ENCODE measurements around the gene EIF4A3. TPM values are rescaled to one million over a fixed set of nuclear protein-coding genes. Genes with fewer than 3 reads are reported as not detected.

The EIF4A3 gene
- total RNA-seq, 2 experiments from 2014 or later, result 192 to 197 TPM

- no peak overlapping the region for H3K4me3 Mint-ChIP-seq
- H3K4me1 Mint-ChIP-seq, result no peaks in the 10 kb centered on the region
- H3K27ac Mint-ChIP-seq, result no peak overlapping the region
- H3K27me3 Mint-ChIP-seq, result no peaks in the 10 kb centered on the region
- no peak for DNase-seq
- peaks cover 6% of the 10 kb centered on the region for H3K9me3 Mint-ChIP-seq
- peaks cover 5% of the 10 kb centered on the region for H3K36me3 Mint-ChIP-seq
Observed at GRCh38 chr17:80115159-80115558, 31.8 kb downstream of the EIF4A3 start.

- H3K9me3 Mint-ChIP-seq, result peaks cover 6% of the 10 kb centered on the region
- no peak for DNase-seq
- H3K27me3 Mint-ChIP-seq, result no peaks in the 10 kb centered on the region
- peaks cover 5% of the 10 kb centered on the region for H3K36me3 Mint-ChIP-seq
- H3K4me3 Mint-ChIP-seq, result no peak overlapping the region
- H3K4me1 Mint-ChIP-seq, result no peaks in the 10 kb centered on the region
- H3K27ac Mint-ChIP-seq, result no peak overlapping the region
Observed at GRCh38 chr17:80114758-80115157, 32.2 kb downstream of the EIF4A3 start.

GRCh38 chr17:80113033-80113484 is 33.9 kb downstream of the EIF4A3 start:
- Mint-ChIP-seq H3K4me1 (no peaks in the 10 kb centered on the region), H3K27me3 (no peaks in the 10 kb centered on the region), H3K9me3 (peaks cover 6% of the 10 kb centered on the region), H3K36me3 (peaks cover 5% of the 10 kb centered on the region), H3K27ac (no peak overlapping the region), H3K4me3 (no peak overlapping the region)
- no peak for DNase-seq

GRCh38 chr17:80112471-80113032 is 34.4 kb downstream of the EIF4A3 start:
- H3K4me1 Mint-ChIP-seq, result no peaks in the 10 kb centered on the region
- peaks cover 6% of the 10 kb centered on the region for H3K9me3 Mint-ChIP-seq
- H3K36me3 Mint-ChIP-seq, result peaks cover 5% of the 10 kb centered on the region
- no peak for DNase-seq
- no peaks in the 10 kb centered on the region for H3K27me3 Mint-ChIP-seq
- H3K4me3 Mint-ChIP-seq, result no peak overlapping the region
- H3K27ac Mint-ChIP-seq, result no peak overlapping the region

- Mint-ChIP-seq H3K4me1 (no peaks in the 10 kb centered on the region), H3K36me3 (peaks cover 5% of the 10 kb centered on the region), H3K27me3 (no peaks in the 10 kb centered on the region), H3K27ac (no peak overlapping the region), H3K9me3 (peaks cover 6% of the 10 kb centered on the region), H3K4me3 (no peak overlapping the region)
- DNase-seq, result no peak
Observed at GRCh38 chr17:80111702-80112470, 35.0 kb downstream of the EIF4A3 start.

- no peaks in the 10 kb centered on the region for H3K27me3 Mint-ChIP-seq
- H3K27ac Mint-ChIP-seq, result no peak overlapping the region
- H3K4me1 Mint-ChIP-seq, result no peaks in the 10 kb centered on the region
- peaks cover 6% of the 10 kb centered on the region for H3K9me3 Mint-ChIP-seq
- H3K36me3 Mint-ChIP-seq, result peaks cover 5% of the 10 kb centered on the region
- H3K4me3 Mint-ChIP-seq, result no peak overlapping the region
- DNase-seq, result no peak
Observed at GRCh38 chr17:80110927-80111701, 35.8 kb downstream of the EIF4A3 start.

- Mint-ChIP-seq H3K27me3 (no peaks in the 10 kb centered on the region), H3K27ac (no peak overlapping the region), H3K36me3 (peaks cover 5% of the 10 kb centered on the region), H3K4me3 (no peak overlapping the region), H3K9me3 (peaks cover 6% of the 10 kb centered on the region), H3K4me1 (no peaks in the 10 kb centered on the region)
- DNase-seq, result no peak
Observed at GRCh38 chr17:80110447-80110812, 36.5 kb downstream of the EIF4A3 start.

- no peak overlapping the region for H3K4me3 Mint-ChIP-seq
- peaks cover 1% of the 10 kb centered on the region for H3K9me3 Mint-ChIP-seq
- H3K4me1 Mint-ChIP-seq, result no peaks in the 10 kb centered on the region
- H3K36me3 Mint-ChIP-seq, result peaks cover 2% of the 10 kb centered on the region
- no peak for DNase-seq
- H3K27ac Mint-ChIP-seq, result no peak overlapping the region
- H3K27me3 Mint-ChIP-seq, result no peaks in the 10 kb centered on the region
Observed at GRCh38 chr17:80109713-80110446, 37.0 kb downstream of the EIF4A3 start.

- Mint-ChIP-seq H3K27me3 (no peaks in the 10 kb centered on the region), H3K9me3 (no peaks in the 10 kb centered on the region), H3K4me3 (no peak overlapping the region), H3K4me1 (no peaks in the 10 kb centered on the region), H3K27ac (no peak overlapping the region), H3K36me3 (peaks cover 2% of the 10 kb centered on the region)
- DNase-seq, result no peak
Observed at GRCh38 chr17:80109066-80109660, 37.8 kb downstream of the EIF4A3 start.

- peaks cover 2% of the 10 kb centered on the region for H3K36me3 Mint-ChIP-seq
- no peak overlapping the region for H3K4me3 Mint-ChIP-seq
- H3K27ac Mint-ChIP-seq, result no peak overlapping the region
- no peaks in the 10 kb centered on the region for H3K27me3 Mint-ChIP-seq
- no peak for DNase-seq
- peaks cover 2% of the 10 kb centered on the region for H3K4me1 Mint-ChIP-seq
- H3K9me3 Mint-ChIP-seq, result no peaks in the 10 kb centered on the region
Observed at GRCh38 chr17:80108036-80108971, 38.6 kb downstream of the EIF4A3 start.

- Mint-ChIP-seq H3K36me3 (peaks cover 2% of the 10 kb centered on the region), H3K4me1 (peaks cover 8% of the 10 kb centered on the region), H3K27ac (no peak overlapping the region), H3K4me3 (no peak overlapping the region), H3K27me3 (no peaks in the 10 kb centered on the region), H3K9me3 (no peaks in the 10 kb centered on the region)
- DNase-seq, result no peak
Observed at GRCh38 chr17:80107231-80108021, 39.5 kb downstream of the EIF4A3 start.

- no peaks in the 10 kb centered on the region for H3K9me3 Mint-ChIP-seq
- H3K4me1 Mint-ChIP-seq, result peaks cover 10% of the 10 kb centered on the region
- no peaks in the 10 kb centered on the region for H3K27me3 Mint-ChIP-seq
- no peak overlapping the region for H3K4me3 Mint-ChIP-seq
- H3K36me3 Mint-ChIP-seq, result peaks cover 2% of the 10 kb centered on the region
- no peak for DNase-seq
- no peak overlapping the region for H3K27ac Mint-ChIP-seq
Observed at GRCh38 chr17:80106751-80107150, 40.2 kb downstream of the EIF4A3 start.

GRCh38 chr17:80106176-80106575 is 40.8 kb downstream of the EIF4A3 start:
- Mint-ChIP-seq H3K4me3 (no peak overlapping the region), H3K36me3 (peaks cover 2% of the 10 kb centered on the region), H3K27me3 (no peaks in the 10 kb centered on the region), H3K27ac (no peak overlapping the region), H3K4me1 (peaks cover 10% of the 10 kb centered on the region), H3K9me3 (no peaks in the 10 kb centered on the region)
- DNase-seq, result no peak
